IMR-90 (cell line): ENCODE data around the gene PSENEN. TPM values are rescaled to one million over a fixed set of nuclear protein-coding genes. Genes with fewer than 3 reads are reported as not detected.
A peak's percentile ranks its signal among the peaks of the same experiment; 100 is the strongest.

Experiments
- ATAC-seq: fragments of 200-7000 bp; cut with Tn5 transposase; 2 replicates; pipeline ENCODE4 v1.9.1; 2020; ENCODE audit warnings: low read depth, mild to moderate bottlenecking, moderate library complexity
- BruUV-seq: library from RNA; stranded (reverse); fragments of 400-500 nt; replicated peaks from 2 replicates; lab custom pipeline; 2021; lab: Mats Ljungman, UMichigan
- CTCF ChIA-PET: fragments of 300-600 bp; formaldehyde crosslinking; extraction: SDS; loops from one replicate; lab custom pipeline; 2021; ENCODE audit warnings: antibody characterized with exemption; lab: Yijun Ruan, JAX
- POLR2A ChIA-PET: fragments of 300-600 bp; sonication (Branson Sonifier 250); formaldehyde crosslinking; loops from one replicate; lab custom pipeline; 2022; ENCODE audit warnings: antibody characterized with exemption; ENCODE audit not compliant: unreplicated experiment; lab: Charles Lee
- DNase-seq: peaks from one replicate; pipeline ENCODE4 v3.0.0; 2013
- H2AFZ ChIP-seq: replicated peaks from 2 replicates; pipeline ENCODE3; 2013; ENCODE audit warnings: low read length, mild to moderate bottlenecking; ENCODE audit not compliant: poor library complexity
- H2AK5ac ChIP-seq: 2 replicates; pipeline ENCODE4 v1.6.1; 2013; ENCODE audit warnings: low read depth, low read length, inconsistent platforms
- H2AK9ac ChIP-seq: replicated peaks from 2 replicates; pipeline ENCODE3; 2013; ENCODE audit warnings: mild to moderate bottlenecking, low read depth, low read length, moderate library complexity; ENCODE audit not compliant: poor library complexity
- H2BK120ac ChIP-seq: 2 replicates; pipeline ENCODE4 v1.6.1; 2013; ENCODE audit warnings: low read depth, low read length, inconsistent platforms
- H2BK15ac ChIP-seq: 3 replicates; pipeline ENCODE4 v1.6.1; 2013; ENCODE audit warnings: low read depth, low read length, inconsistent platforms
- H2BK20ac ChIP-seq: 2 replicates; pipeline ENCODE4 v1.6.1; 2013; ENCODE audit warnings: low read depth, mild to moderate bottlenecking, inconsistent platforms, low read length, moderate library complexity
- H2BK5ac ChIP-seq: 2 replicates; pipeline ENCODE4 v1.6.1; 2013; ENCODE audit warnings: mild to moderate bottlenecking, low read depth, low read length, inconsistent platforms; ENCODE audit not compliant: poor library complexity, severe bottlenecking
- H3K14ac ChIP-seq: replicated peaks from 2 replicates; pipeline ENCODE4 v1.6.1; 2013; ENCODE audit warnings: low read depth, low read length, inconsistent platforms
- H3K18ac ChIP-seq: 2 replicates; pipeline ENCODE4 v1.6.1; 2013; ENCODE audit warnings: low read depth, low read length, control low read depth
- H3K23ac ChIP-seq: 2 replicates; pipeline ENCODE4 v1.6.1; 2013; ENCODE audit warnings: low read depth, low read length, inconsistent platforms
- H3K27ac ChIP-seq: 2 replicates; pipeline ENCODE4 v1.5.1; 2013; ENCODE audit warnings: mild to moderate bottlenecking, control low read depth, low read length; ENCODE audit not compliant: insufficient read depth
- H3K27me3 ChIP-seq: 2 replicates; pipeline ENCODE4 v1.6.1; 2013; ENCODE audit warnings: low read length; ENCODE audit not compliant: control insufficient read depth, insufficient read depth
- H3K36me3 ChIP-seq: 2 replicates; pipeline ENCODE4 v1.6.1; 2013; ENCODE audit warnings: low read length, mixed read lengths; ENCODE audit not compliant: control insufficient read depth, insufficient read depth
- H3K4ac ChIP-seq: 2 replicates; pipeline ENCODE4 v1.6.1; 2013; ENCODE audit warnings: low read depth, low read length, inconsistent platforms
- H3K4me1 ChIP-seq: 2 replicates; pipeline ENCODE4 v1.6.1; 2013; ENCODE audit warnings: low read length, mixed read lengths; ENCODE audit not compliant: control insufficient read depth, insufficient read depth
- H3K4me2 ChIP-seq: 2 replicates; pipeline ENCODE4 v1.6.1; 2013; ENCODE audit warnings: low read depth, mild to moderate bottlenecking, control low read depth, low read length, moderate library complexity
- H3K4me3 ChIP-seq: 2 replicates; pipeline ENCODE4 v1.5.1; 2013; ENCODE audit warnings: low read depth, mild to moderate bottlenecking, control low read depth, low read length, moderate library complexity; ENCODE audit not compliant: insufficient read depth
- H3K56ac ChIP-seq: 2 replicates; pipeline ENCODE4 v1.6.1; 2013; ENCODE audit warnings: low read length, inconsistent platforms; ENCODE audit not compliant: insufficient read depth; ENCODE audit errors: extremely low read depth
- H3K79me1 ChIP-seq, 2 experiments: 2 replicates each; pipeline ENCODE4 v1.6.1; 2013; ENCODE audit warnings: low read length in 2 of 2, inconsistent platforms in 1 of 2, low read depth in 1 of 2
- H3K9ac ChIP-seq: 2 replicates; pipeline ENCODE4 v1.6.1; 2013; ENCODE audit warnings: low read depth, low read length, control low read depth
- H3K9me1 ChIP-seq: 2 replicates; pipeline ENCODE4 v1.6.1; 2013; ENCODE audit warnings: low read length, inconsistent platforms; ENCODE audit not compliant: insufficient read depth
- H3K9me3 ChIP-seq: 2 replicates; pipeline ENCODE4 v1.6.1; 2013; ENCODE audit warnings: low read length; ENCODE audit not compliant: control insufficient read depth, insufficient read depth
- H4K20me1 ChIP-seq: 2 replicates; pipeline ENCODE4 v1.6.1; 2013; ENCODE audit warnings: low read length, inconsistent platforms; ENCODE audit not compliant: insufficient read depth
- H4K5ac ChIP-seq: 2 replicates; pipeline ENCODE4 v1.6.1; 2013; ENCODE audit warnings: mild to moderate bottlenecking, low read depth, low read length, control low read depth
- H4K8ac ChIP-seq, 2 experiments: 2 replicates each; pipeline ENCODE4 v1.6.1; 2013; ENCODE audit warnings: low read depth in 2 of 2, low read length in 2 of 2, control low read depth in 1 of 2, inconsistent platforms in 1 of 2
- H4K91ac ChIP-seq: 2 replicates; pipeline ENCODE4 v1.6.1; 2013; ENCODE audit warnings: low read depth, low read length, inconsistent platforms; ENCODE audit not compliant: insufficient read depth
- CTCF ChIP-seq: conservative IDR thresholded peaks from 2 replicates; pipeline ENCODE4 v1.5.1; 2012; ENCODE audit warnings: mild to moderate bottlenecking, low read depth, low read length, improper control_type of control experiment
- NFE2L2 ChIP-seq: fragments of 150-350 bp; IDR thresholded peaks from 2 replicates; pipeline ENCODE4 v1.6.1; 2016; ENCODE audit warnings: low read depth, mild to moderate bottlenecking, low read length
- WGBS, 2 experiments: methylation state at CpG; one replicate each; pipeline versions ENCODE4 v1.1.5 to v1.1.7; 2013; ENCODE audit warnings: missing lambda C conversion rate in 2 of 2; ENCODE audit not compliant: insufficient read length in 1 of 2; ENCODE audit errors: extremely low coverage in 2 of 2; 5-methylcytosine and 5-hydroxymethylcytosine counted together
- dilution Hi-C: fragments of 300-500 bp; cut with HindIII; formaldehyde crosslinking; loops from one replicate; pipeline ENCODE4 v1.14.3; 2018; ENCODE audit warnings: low sequenced_read_pairs; ENCODE audit not compliant: unreplicated experiment
- in situ Hi-C: fragments of 300-500 bp; cut with MboI; formaldehyde crosslinking; loops from 3 replicates; pipeline ENCODE4 v1.14.3; 2019; ENCODE audit warnings: low sequenced_read_pairs, inconsistent platforms, mixed read lengths
- intact Hi-C: fragments of 100-400 bp; cut with micrococcal nuclease; formaldehyde crosslinking; loops from 2 replicates; pipeline ENCODE4 v1.10.0; 2022
- polyA plus RNA-seq, 3 experiments: library from polyadenylated mRNA; depleted of rRNA; stranded (reverse); fragments of >200 nt; gene quantifications; 2 replicates each; pipeline ENCODE4 v1.2.3, GENCODE V29; 2012; ENCODE audit warnings: low replicate concordance in 1 of 3
- total RNA-seq: library from RNA; depleted of rRNA; stranded (reverse); fragments of >200 nt; gene quantifications from 2 replicates; pipeline ENCODE4 v1.2.3, GENCODE V29; 2012

Gene PSENEN
- total and polyA plus RNA-seq, 2 of the 4 experiments (the other 2 are of a cell fraction): 9.0 to 47.0 TPM

GRCh38 chr19:35790981-35791813 is 45.7 kb downstream of the PSENEN start:
- dilution Hi-C loops: no loop called here
- ATAC-seq: no peak
- in situ Hi-C loops: no loop called here

More at GRCh38 chr19:35790981-35791813, 45.7 kb downstream of the PSENEN start:
- Histone ChIP-seq H4K8ac (no peak overlapping the region), H3K9me3 (no peaks in the 10 kb centered on the region), H3K4ac (no peak overlapping the region), H3K9ac (no peak overlapping the region), H3K14ac (no peak overlapping the region), H3K79me1 (no peaks in the 10 kb centered on the region), H4K20me1 (no peaks in the 10 kb centered on the region), H3K27ac (no peak overlapping the region), H3K23ac (no peak overlapping the region), H3K9me1 (no peaks in the 10 kb centered on the region), H2AFZ (peak overlapping the region; percentile 32), H4K5ac (no peak overlapping the region), H3K36me3 (no peaks in the 10 kb centered on the region), H2BK5ac (no peak overlapping the region), H3K27me3 (peaks cover 7% of the 10 kb centered on the region; the same call in 1 of the 2 replicates), H2BK120ac (no peak overlapping the region), H4K91ac (no peak overlapping the region), H2BK15ac (no peak overlapping the region), H3K4me2 (no peak overlapping the region), H3K4me1 (no peaks in the 10 kb centered on the region), H3K56ac (no peak overlapping the region), H3K4me3 (no peak overlapping the region), H2BK20ac (no peak overlapping the region), H3K18ac (no peak overlapping the region), H2AK9ac (no peak overlapping the region), H2AK5ac (no peak overlapping the region)
- POLR2A ChIA-PET: no interaction called here
- CTCF ChIA-PET: no interaction called here
- 46% methylated on average over 7 of the region's 20 CpGs; no CpG with 5 or more reads in 1 of the 2 experiments for WGBS, 2 experiments
- 0 out of 2 replicates have a peak, but pooled peaks have one; percentile 7 for TF ChIP-seq CTCF
- TF ChIP-seq NFE2L2: no peak
- no peak for DNase-seq
- intact Hi-C loops: no loop called here
- no TSS peak for BruUV-seq
